GM19328 (cell line): ENCODE measurements around the gene LAPTM5.

Experiments
- ATAC-seq: cut with Tn5 transposase; IDR thresholded peaks from one replicate; pipeline ENCODE4 v1.9.1; 2021; ENCODE audit warnings: mild to moderate bottlenecking, moderate library complexity; ENCODE audit not compliant: unreplicated experiment

The LAPTM5 gene

GRCh38 chr1:30787856-30788495 lies 30.4 kb upstream of the LAPTM5 start:
- no peak for ATAC-seq

- ATAC-seq = no peak
Observed at GRCh38 chr1:30787266-30787665, 29.7 kb upstream of the LAPTM5 start.

GRCh38 chr1:30786264-30786991 lies 28.9 kb upstream of the LAPTM5 start:
- ATAC-seq = no peak

GRCh38 chr1:30785714-30786113 lies 28.1 kb upstream of the LAPTM5 start:
- no peak for ATAC-seq

- ATAC-seq = no peak
Observed at GRCh38 chr1:30785181-30785580, 27.6 kb upstream of the LAPTM5 start.

- no peak for ATAC-seq
Observed at GRCh38 chr1:30783256-30783915, 25.8 kb upstream of the LAPTM5 start.

GRCh38 chr1:30782361-30783255 lies 25.0 kb upstream of the LAPTM5 start:
- ATAC-seq = no peak

GRCh38 chr1:30781906-30782305 lies 24.3 kb upstream of the LAPTM5 start:
- ATAC-seq = no peak

GRCh38 chr1:30780409-30780808 lies 22.8 kb upstream of the LAPTM5 start:
- ATAC-seq = no peak

GRCh38 chr1:30779294-30780071 lies 21.9 kb upstream of the LAPTM5 start:
- ATAC-seq = no peak

- ATAC-seq = no peak
Observed at GRCh38 chr1:30778979-30779293, 21.4 kb upstream of the LAPTM5 start.

- no peak for ATAC-seq
Observed at GRCh38 chr1:30778154-30778978, 20.8 kb upstream of the LAPTM5 start.

- no peak for ATAC-seq
Observed at GRCh38 chr1:30777904-30778153, 20.3 kb upstream of the LAPTM5 start.

- ATAC-seq = no peak
Observed at GRCh38 chr1:30777060-30777903, 19.7 kb upstream of the LAPTM5 start.

GRCh38 chr1:30776097-30777059 lies 18.8 kb upstream of the LAPTM5 start:
- no peak for ATAC-seq

- ATAC-seq = no peak
Observed at GRCh38 chr1:30775433-30775975, 17.9 kb upstream of the LAPTM5 start.

GRCh38 chr1:30774550-30775432 lies 17.2 kb upstream of the LAPTM5 start:
- no peak for ATAC-seq
